CD4-positive, alpha-beta T cell treated with Interleukin-12 subunit alpha and Interleukin-12 subunit beta, for 1 hour (primary cell): ENCODE data around the gene XYLT1.

Experiments used
- DNase-seq: peaks from one replicate; pipeline ENCODE4 v3.0.0-alpha.2; 2020

The XYLT1 gene

GRCh38 chr16:17117906-17118577, 352.7 kb downstream of the XYLT1 start:
- no peak for DNase-seq

GRCh38 chr16:17116595-17117322, 354.0 kb downstream of the XYLT1 start:
- no peak for DNase-seq

GRCh38 chr16:17109413-17109812, 361.3 kb downstream of the XYLT1 start:
- no peak for DNase-seq

DNA sequence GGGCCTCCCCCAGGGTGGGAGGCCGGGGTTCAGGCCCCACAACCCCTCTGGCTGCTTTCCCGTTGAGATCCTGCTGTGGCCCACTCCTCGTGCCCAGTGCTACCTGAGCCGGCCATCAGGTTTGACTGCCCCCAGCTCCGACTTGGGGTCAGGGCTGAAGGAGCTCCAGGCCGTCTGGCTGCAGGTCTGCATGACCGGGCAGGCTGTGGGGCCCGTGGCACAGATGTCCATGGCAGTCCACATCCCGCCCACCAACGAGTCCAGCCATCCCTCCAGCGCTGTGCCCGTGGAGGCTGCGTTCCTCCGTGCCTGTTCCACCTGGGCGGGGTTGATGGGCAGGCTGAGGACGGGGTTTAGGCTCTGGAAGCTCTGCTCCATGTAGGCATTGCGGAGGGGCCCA, 362.2 kb downstream of the XYLT1 start:
- DNase-seq: no peak

- DNase-seq: no peak
These were observed 363.3 kb downstream of the XYLT1 start for GRCh38 chr16:17107450-17107849.

DNA sequence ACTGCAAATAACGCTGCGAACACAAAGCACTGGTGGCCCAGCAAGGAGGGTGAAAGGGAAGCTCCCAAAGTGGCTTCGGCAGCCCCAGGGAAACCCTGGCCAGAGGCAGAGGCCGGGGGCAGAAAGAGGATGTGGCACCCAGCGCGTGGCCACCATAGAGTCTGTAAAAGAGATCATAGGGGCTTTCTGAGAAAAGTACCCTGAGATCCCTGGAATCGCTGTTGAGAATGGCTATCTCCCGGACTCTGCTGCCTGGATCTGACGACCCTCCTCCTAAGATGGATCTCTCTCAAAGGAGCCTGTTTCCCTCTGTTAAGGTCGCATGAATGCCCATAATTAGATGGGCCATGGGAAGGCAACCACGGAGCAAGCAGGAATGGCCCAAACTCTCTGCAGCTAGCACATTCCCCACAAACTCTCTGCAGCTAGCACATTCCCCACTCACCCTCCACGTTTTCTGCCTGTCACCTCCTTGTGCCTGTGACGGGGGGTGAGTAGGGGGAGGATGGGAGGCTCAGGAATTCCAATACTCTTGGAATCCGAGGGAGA, 364.4 kb downstream of the XYLT1 start:
- no peak for DNase-seq

DNA sequence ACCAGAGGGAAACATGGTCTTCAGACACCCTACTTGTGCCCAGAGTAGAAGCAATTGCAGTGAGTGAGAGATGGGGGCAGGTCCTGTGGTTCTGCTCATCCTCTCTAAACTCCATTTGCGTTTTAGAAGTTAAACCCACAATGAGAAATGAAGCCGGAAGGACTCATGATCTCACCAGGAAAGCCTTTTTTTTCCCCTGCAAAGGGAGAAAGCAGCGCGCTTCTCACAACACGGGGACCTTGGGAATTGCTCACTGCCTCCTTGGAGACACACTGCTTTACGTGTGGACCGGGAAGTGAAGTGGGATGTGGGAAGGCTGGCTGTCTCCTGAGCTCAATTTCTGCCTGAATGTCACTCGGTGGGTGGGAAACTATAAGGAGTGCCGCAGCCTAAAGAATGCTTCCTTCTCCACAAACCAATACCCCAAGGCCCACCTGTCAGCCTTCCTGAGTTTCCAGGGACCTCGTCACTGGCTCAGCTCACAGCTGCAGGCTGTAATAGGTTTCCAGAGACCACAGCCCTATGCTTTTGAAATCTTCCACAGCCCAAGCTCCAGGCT, 365.4 kb downstream of the XYLT1 start:
- DNase-seq: no peak

DNA sequence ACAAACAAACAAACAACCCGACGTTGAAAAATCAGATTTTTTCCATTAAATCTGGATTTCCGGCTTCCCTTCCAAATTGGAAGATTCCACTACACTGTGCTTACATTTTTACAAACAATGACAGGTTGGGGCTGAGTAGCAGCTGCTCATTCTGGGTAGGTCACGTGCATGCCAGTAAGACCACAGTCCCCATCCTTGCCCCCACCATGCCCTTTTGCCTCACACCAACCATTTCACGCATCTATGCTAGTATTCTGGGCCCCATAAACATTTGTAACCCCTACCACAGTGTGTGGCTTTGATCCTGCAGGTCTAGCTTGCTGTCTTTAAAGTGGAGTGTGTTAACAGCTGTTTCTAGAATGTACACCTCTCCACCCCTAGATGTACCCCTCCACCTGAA, 366.1 kb downstream of the XYLT1 start:
- DNase-seq: no peak

DNA sequence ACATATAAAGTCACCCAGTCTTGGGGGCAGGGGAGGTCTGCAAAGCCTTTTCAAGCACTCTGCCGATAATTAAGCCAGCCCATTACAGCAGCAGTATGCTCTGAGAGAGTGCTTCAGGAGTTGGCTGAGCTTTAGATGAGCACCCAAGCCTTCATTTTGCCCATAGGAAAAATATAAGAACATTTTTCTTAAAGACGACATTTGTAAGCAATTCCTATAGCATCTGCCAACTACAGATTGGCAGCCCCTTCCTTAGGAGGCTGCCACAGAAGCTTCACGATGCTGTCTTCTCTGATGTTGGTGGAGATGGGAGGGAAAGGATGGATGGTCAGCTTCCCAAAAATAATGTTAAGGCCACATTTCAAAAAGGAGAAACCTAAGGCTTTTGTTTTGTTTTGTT, 367.5 kb downstream of the XYLT1 start:
- DNase-seq: no peak

- DNase-seq: no peak
These were observed 369.1 kb downstream of the XYLT1 start for GRCh38 chr16:17101646-17102045.

GRCh38 chr16:17098685-17099084, 372.1 kb downstream of the XYLT1 start:
- DNase-seq: no peak

- no peak for DNase-seq
These were observed 386.6 kb downstream of the XYLT1 start for GRCh38 chr16:17084130-17084529.

GRCh38 chr16:17083628-17084027, 387.1 kb downstream of the XYLT1 start:
- DNase-seq: no peak

GRCh38 chr16:17082095-17082882, 388.5 kb downstream of the XYLT1 start:
- DNase-seq: no peak

- DNase-seq: no peak
These were observed 390.7 kb downstream of the XYLT1 start for GRCh38 chr16:17080105-17080504.

- no peak for DNase-seq
These were observed 391.7 kb downstream of the XYLT1 start for GRCh38 chr16:17078931-17079631.

DNA sequence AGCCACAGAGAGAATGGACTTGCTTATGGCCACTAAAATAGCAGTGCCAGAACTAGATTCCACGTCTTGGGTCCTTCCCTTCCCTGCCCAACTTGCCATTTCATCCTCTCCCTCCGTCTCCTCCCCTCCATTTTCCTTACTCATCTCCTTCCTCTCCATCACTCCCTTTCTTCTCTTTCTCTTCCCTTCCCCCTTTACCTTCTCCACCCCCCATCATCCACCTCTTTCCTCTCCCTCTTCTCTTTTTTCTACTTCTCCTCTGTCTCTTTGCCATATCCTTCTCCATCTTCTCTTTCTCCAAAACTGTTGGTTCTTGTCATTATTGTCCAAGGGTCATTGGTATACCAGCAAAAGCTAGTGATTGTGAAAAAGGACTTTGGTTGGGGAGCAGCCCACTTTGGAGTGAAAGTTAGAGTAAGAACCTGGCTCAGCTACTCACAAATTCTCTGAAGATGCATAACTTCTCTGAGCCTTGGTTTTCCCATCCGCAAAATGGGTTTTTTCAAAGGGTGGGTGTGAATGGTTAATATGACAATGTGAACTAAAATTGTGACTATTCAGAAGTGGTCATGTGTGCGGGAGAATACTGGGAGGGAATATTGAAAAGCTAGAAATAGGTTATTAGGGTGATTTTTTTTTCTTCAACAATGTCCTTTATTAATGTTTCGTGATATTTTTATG, 393.8 kb downstream of the XYLT1 start:
- no peak for DNase-seq

DNA sequence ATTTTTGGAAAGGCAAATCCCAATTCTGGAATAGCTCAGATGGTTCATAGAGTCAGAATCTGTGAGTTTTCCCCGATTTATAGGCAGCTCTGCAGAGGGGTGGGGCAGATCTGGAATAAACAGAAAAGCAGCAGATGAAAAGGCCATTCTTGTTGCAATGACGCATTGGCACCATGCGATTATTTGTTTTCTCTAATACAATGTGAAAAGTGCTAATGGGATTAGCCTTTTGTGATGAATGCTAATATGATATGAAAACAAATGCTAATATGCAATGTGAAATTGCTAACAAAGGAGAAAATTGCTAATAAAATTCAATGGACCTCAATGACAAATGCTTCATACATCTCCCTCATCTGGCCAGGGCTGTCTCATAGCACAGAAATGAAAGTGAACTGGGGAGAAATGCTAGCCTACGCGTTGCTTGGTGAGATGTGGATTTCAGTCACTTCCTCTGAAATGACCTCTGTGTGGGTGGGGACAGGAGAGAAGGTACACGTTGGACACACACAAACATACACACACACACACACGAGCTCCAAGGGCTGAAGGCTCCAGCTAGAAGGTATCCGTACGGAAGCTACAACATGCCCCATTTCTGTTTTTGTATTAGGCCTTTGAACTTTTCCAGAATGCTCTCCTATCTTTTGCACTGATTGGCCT, 394.5 kb downstream of the XYLT1 start:
- DNase-seq: no peak

GRCh38 chr16:17072104-17072503, 398.7 kb downstream of the XYLT1 start:
- no peak for DNase-seq

DNA sequence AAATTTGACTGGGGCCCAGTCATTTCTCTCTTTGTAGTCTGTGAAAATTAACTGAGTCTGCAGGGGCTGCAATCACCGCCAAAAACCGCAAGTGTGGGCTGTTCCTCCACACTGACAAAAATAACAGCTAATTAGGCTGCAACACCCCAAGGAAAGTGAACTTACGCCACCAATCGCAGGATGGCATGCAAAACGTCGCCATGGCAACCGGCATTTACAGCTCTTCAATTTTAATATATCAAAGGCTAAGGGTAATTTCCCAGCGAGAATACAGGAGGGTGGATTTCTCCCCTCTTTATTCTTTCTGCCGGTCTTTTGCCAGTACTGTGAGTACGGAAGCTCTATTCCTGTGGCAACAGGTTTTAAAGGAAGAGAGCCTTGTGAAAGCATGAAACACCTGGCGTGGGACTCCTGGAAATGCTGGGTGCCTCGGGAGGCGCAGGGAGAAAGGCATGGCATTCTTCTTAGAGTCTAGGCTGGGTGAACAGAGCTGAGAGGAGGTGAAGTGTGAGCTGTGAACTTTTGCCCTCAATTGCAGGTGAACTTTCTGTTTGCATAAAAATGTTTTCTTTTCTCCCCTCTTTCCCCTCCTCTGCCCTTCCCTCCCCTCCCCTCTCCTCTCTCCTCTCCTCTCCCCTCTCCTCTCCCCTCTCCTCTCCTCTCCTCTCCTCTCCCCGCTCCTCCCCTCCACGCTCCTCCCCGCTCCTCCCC, 399.7 kb downstream of the XYLT1 start:
- DNase-seq: peak; percentile 88

GRCh38 chr16:17069681-17070080, 401.1 kb downstream of the XYLT1 start:
- DNase-seq: no peak
